IMR-90 (cell line): ENCODE measurements around the gene KRTCAP2.
"Not testable (repeated sequence)": the region's sequence is repeated elsewhere in the genome, so short reads cannot be mapped to it uniquely, and the experiment has no call there.

Experiments used
- BHLHE40 ChIP-seq: fragments of 150-350 bp; IDR thresholded peaks from 2 replicates; pipeline ENCODE4 v1.6.1; 2016; ENCODE audit warnings: mild to moderate bottlenecking, low read depth, low read length
- CEBPB ChIP-seq: IDR thresholded peaks from 2 replicates; pipeline ENCODE4 v1.6.1; 2012; ENCODE audit warnings: low read depth, low read length, improper control_type of control experiment
- CTCF ChIP-seq: conservative IDR thresholded peaks from 2 replicates; pipeline ENCODE4 v1.5.1; 2012; ENCODE audit warnings: mild to moderate bottlenecking, low read depth, low read length, improper control_type of control experiment
- FOS ChIP-seq: fragments of 150-350 bp; IDR thresholded peaks from 2 replicates; pipeline ENCODE4 v1.6.1; 2016; ENCODE audit warnings: low read depth, low read length
- MAFK ChIP-seq: IDR thresholded peaks from 2 replicates; pipeline ENCODE4 v1.6.1; 2012; ENCODE audit warnings: low read depth, low read length, improper control_type of control experiment
- MXI1 ChIP-seq: IDR thresholded peaks from 2 replicates; pipeline ENCODE4 v1.6.1; 2012; ENCODE audit warnings: low read depth, mild to moderate bottlenecking, low read length, moderate library complexity, borderline replicate concordance
- NFE2L2 ChIP-seq: fragments of 150-350 bp; IDR thresholded peaks from 2 replicates; pipeline ENCODE4 v1.6.1; 2016; ENCODE audit warnings: low read depth, mild to moderate bottlenecking, low read length
- POLR2A ChIP-seq: IDR thresholded peaks from 2 replicates; pipeline ENCODE4 v1.6.1; 2012; ENCODE audit warnings: mild to moderate bottlenecking, low read depth, low read length
- RAD21 ChIP-seq: IDR thresholded peaks from 2 replicates; pipeline ENCODE4 v1.6.1; 2012; ENCODE audit warnings: low read length, improper control_type of control experiment
- RCOR1 ChIP-seq: IDR thresholded peaks from 2 replicates; pipeline ENCODE4 v1.6.1; 2012; ENCODE audit warnings: mild to moderate bottlenecking, low read length, improper control_type of control experiment; ENCODE audit not compliant: insufficient replicate concordance
- RFX5 ChIP-seq: IDR thresholded peaks from 2 replicates; pipeline ENCODE4 v1.8.0; 2012; ENCODE audit warnings: low read depth, mild to moderate bottlenecking, low read length, moderate library complexity
- SMC3 ChIP-seq: fragments of 150-350 bp; IDR thresholded peaks from 2 replicates; pipeline ENCODE4 v1.6.1; 2016; ENCODE audit warnings: low read depth, mild to moderate bottlenecking, antibody characterized with exemption, low read length, moderate library complexity
- USF2 ChIP-seq: fragments of 150-350 bp; IDR thresholded peaks from 2 replicates; pipeline ENCODE4 v1.6.1; 2017; ENCODE audit warnings: mild to moderate bottlenecking, antibody characterized with exemption, low read length, low read depth
- TF ChIP-seq, protein P1 (sequence below): fragments of 150-350 bp; IDR thresholded peaks from 2 replicates; pipeline ENCODE4 v1.6.1; 2016; ENCODE audit warnings: low read depth, mild to moderate bottlenecking, low read length, moderate library complexity, borderline replicate concordance

GRCh38 chr1:155168105-155168445, 5.0 kb downstream of the KRTCAP2 start:
- TF ChIP-seq CTCF, POLR2A, MXI1, RCOR1, CEBPB, BHLHE40, RAD21, MAFK, SMC3, RFX5, NFE2L2, USF2, FOS: not testable (repeated sequence)
- TF ChIP-seq, protein P1, sequence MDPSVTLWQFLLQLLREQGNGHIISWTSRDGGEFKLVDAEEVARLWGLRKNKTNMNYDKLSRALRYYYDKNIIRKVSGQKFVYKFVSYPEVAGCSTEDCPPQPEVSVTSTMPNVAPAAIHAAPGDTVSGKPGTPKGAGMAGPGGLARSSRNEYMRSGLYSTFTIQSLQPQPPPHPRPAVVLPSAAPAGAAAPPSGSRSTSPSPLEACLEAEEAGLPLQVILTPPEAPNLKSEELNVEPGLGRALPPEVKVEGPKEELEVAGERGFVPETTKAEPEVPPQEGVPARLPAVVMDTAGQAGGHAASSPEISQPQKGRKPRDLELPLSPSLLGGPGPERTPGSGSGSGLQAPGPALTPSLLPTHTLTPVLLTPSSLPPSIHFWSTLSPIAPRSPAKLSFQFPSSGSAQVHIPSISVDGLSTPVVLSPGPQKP = not testable (repeated sequence)
